GM19193 (cell line): ENCODE data around the gene GRAMD1C.

ENCODE experiments used
- POLR2A ChIP-seq: IDR thresholded peaks from 4 replicates; pipeline ENCODE4 v1.6.1; 2011; ENCODE audit not compliant: insufficient read depth, insufficient read length; ENCODE audit errors: extremely low read depth

Gene GRAMD1C

DNA sequence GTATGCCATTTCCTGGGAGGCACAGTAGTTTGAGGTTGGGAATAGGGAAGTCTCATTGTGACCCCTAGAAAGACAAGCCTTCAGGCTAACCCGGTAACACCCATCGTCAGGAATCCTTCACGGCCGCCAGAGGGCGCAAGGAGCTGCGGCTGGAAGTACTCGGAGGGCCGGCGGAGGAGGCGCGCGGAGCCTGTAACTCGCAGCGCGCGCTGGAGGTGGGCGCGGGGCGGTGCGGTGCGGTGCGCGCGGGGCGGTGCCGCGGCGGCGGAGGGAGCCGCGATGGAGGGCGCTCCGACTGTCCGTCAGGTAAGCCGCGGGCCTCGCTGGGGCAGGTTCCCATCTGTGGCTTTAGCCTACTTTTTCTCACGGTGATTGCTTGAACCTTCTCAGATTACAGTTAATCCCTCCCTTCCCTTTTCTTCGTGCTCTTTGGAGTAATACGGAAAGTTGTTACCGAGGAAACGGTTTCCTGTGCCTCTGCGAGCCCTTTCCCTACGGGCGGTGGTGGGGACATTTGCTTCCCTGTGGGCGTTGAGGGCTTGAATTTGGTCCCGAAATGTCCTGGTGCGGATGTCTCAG, at the start of gene GRAMD1C:
TSS of gene GRAMD1C (plus strand) at position 158 of the 579 bp plus-strand sequence. CDS start at position 280, 122 bp downstream.
- no peak for TF ChIP-seq POLR2A

DNA sequence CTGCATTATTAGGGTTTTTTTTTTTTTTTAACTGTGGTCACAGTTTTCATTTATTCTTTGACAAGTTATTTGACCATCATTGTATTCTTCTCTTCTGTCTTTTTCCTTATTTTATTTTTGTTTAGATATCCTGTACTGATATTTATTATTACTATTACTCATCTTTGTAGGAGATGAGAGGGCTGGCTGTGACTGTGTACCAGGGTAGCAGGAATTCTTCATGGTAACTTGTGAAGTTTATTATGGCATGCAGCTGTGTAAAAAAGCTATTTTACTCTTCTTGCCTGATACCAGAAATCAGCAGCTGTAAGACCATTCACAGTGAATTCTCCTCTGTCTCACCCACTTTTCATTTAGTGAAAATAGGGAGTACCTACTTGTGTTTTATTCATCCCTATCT, 47.2 kb upstream of the GRAMD1C start:
- no peak for TF ChIP-seq POLR2A

DNA sequence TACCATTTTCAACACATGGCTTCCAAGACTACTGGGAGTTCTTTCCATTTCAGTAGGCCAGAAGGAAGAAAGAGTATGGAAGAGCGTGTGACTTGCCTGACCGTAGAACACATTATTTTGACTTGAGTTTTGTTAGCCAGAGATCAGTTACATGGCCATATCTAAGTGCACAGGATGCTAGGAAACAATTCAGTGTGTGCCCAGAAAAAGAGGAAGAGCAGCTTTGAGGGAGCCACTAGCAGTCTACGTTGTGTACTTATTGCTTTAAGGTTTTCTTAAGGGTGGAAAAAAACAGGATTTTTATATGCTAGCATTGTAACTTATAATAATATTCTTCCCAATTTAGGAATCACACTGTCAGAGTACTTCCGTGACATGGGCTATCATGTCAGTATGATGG, 44.1 kb upstream of the GRAMD1C start:
- TF ChIP-seq POLR2A, result no peak

DNA sequence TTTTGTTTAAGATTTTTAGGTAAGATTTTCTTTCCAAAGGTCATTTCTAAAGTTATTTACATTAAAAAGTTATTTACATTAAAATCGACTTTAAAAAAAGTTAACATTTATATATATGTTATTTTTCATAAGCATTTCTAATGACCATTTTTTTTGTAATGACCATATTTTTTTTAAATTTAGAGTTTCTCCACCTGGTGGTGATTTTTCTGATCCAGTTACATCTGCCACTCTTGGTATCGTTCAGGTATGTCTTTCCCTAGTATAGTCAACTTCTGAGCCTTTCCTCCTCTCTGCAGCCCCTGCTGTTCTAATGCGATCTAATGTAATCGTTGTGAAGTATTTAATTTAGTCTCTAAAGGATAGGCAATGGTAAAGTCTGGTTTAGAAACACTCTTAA, 42.9 kb upstream of the GRAMD1C start:
- no peak for TF ChIP-seq POLR2A

DNA sequence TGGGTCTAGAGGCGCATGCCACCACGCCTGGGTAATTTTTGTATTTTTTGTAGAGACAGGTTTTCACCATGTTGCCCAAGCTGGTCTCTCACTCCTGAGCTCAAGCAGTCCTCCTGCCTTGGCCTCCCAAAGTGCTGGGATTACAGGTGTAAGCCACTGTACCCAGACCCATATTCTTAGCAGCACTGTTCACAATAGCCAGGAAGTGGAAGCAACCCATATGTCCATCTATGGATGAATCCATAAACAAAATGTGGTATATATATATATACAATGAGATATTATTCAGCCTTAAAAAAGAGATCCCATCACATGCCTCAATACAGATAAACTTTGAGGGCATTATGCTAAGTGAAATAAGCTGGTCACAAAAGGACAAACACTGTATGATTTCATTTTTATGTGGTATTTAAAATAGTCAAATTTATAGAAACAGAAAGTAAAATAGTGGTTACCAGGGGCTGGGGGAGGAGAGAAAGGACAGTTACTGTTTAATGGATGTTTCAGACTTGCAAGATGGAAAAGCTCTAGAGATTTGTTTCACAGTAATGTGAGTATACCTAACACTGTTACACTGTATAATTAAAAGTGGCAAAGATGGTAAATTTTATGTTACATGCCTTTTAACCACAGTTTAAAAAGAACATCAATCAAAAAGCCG, 35.7 kb upstream of the GRAMD1C start:
- no peak for TF ChIP-seq POLR2A

DNA sequence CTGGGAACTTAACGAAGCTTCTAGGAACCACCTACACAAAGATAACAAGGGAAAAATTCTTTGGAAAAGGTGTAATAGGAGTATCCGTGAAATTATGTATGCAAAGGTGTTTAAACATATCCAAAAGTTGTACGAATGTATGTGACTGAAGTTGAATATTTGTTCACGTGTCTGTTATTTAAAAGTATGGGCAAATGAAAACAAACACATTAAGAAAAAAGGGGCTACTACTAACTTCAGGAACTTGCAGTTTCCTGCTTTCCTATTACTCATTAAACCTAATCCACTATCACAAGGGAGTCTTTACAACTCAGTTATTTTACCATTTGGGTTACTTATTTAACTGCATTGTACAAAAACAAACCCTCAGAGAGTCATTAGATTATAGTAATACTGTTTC, 33.9 kb upstream of the GRAMD1C start:
- TF ChIP-seq POLR2A, result no peak

DNA sequence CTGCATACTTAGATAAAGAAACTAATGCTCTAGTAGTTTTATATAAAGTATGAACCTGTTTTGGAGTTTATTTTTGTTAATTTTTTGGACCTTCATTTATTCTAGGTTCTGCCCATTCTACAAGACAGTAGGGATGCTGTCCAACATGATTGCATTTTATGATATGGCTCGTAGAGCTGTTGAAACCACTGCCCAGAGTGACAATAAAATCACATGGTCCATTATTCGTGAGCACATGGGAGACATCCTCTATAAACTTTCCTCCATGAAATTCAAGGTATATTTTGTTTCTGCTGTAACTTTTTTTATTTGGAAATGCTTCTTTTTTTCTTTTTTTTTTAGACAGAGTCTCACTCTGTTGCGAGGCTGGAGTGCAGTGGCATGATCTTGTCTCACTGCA, 33.3 kb upstream of the GRAMD1C start:
- no peak for TF ChIP-seq POLR2A

DNA sequence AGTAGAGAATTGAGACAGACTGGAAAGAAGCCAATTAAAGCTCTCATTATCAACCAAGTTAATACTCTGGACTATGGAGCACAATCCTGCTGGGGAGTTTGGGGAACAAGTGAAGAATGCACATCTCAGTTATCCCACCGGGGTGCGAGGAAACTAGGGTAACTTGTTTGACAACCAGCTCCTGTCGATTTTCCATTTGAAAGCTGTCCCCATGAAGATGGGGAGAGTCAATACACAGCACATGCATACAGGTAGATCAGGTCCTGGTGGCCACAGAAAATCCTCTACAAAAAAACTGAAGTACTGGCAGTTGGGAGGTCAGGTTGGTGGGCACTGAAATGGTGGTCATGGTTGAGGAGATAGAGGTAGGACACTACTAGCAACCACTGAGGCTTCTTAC, 25.7 kb upstream of the GRAMD1C start:
- no peak for TF ChIP-seq POLR2A

DNA sequence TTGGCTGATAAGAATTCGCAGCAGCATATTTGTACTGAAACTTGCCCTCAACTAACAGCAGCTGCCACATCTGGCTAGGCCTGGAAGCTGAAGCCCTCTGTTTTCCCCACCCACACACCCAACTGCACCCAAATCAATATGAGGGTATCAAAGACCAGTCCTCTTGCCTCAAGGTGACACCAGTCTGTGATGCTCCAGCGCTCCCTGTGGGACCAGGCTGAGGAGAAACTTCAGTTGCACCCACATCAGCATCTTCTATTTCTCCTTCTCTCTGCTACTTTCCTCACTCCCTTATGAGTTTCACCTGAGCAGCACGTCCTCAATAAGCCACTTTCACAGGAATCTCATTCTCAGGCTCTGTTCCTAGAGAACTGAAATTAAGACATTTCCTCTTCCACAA, 18.7 kb upstream of the GRAMD1C start:
- TF ChIP-seq POLR2A, result no peak

DNA sequence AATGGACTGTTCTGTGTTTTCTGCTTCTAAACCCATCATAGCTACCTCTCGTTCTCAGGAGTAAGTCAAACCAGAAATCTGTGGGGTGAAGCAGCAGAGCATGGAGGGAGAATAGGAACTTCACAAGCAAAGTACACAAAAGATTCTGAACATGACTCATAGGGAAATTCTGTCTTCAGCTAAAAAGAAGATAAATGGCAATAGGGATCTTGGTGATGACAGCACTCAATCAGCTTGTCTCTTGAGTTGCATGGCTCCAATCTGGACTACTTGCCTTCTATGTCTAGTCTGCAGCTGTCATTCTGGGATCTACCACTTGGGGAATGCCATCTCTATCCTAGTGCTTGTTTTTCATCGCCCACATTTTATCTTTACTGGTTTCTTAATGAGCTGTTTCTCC, 13.5 kb upstream of the GRAMD1C start:
- TF ChIP-seq POLR2A, result no peak

DNA sequence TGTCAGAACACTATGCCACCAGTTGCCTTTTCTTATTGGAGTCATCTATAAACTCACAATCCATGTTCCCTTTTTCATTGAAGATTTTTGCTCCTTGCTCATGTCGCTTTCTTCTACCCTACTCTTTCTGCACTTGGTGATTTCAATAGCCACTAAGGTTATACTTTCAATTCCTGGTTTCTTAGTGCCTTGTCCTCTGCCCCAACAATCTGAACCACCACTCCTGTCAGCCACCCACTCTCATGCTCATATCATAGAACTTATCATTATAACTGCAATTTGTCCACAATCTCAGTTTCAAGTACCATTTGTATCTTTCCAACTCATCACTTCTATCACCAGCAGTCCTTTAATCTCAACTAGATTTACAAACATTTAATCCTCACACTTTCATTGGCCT, 10.0 kb upstream of the GRAMD1C start:
- no peak for TF ChIP-seq POLR2A

DNA sequence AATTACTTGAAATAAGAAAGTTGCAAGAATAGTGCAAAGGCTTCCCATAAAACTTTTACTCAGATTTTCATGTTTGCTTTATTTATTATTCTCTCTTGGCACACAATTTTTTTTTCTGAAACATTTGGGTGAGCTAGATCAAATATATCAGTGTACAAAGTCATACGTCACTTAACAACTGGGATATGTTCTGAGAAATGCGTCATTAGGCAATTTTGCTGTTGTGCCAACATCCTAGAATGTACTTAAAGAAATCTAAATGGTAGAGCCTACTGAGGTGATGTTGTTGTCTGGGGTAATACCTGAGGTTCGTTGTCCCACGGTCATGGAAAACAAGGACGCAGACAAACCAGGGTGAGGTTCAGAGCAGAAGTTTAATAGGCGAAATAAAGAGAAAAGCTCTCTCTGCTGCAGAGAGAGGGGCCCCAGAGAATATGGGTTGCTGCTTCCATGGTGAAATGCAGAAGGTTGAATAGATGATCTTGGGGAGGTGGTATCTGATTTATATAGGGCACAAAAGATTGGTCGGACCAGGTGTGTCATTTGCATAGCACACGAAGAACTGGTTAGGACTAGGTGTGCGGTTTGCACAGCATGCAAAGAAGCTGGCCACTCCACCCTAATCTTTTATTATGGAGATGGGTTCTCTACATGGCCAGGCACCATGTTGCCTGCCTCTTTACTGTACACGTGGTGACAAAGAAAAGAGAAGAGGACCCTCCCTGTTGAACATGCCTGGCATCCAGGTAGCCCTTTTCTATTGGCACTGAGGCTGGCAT, 8.8 kb upstream of the GRAMD1C start:
- no peak for TF ChIP-seq POLR2A

DNA sequence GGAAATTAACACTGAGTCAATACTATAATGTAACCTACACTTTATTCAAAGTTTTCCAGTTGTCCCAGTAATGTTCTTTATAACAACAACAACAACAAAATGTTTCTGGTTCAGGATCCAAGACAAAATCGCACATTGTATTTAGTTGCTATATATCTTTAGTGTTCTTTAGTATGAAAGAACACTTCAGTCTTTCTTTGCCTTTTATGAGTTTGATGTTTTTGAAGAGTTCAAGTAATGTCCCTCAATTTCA, 7.6 kb upstream of the GRAMD1C start:
- no peak for TF ChIP-seq POLR2A

DNA sequence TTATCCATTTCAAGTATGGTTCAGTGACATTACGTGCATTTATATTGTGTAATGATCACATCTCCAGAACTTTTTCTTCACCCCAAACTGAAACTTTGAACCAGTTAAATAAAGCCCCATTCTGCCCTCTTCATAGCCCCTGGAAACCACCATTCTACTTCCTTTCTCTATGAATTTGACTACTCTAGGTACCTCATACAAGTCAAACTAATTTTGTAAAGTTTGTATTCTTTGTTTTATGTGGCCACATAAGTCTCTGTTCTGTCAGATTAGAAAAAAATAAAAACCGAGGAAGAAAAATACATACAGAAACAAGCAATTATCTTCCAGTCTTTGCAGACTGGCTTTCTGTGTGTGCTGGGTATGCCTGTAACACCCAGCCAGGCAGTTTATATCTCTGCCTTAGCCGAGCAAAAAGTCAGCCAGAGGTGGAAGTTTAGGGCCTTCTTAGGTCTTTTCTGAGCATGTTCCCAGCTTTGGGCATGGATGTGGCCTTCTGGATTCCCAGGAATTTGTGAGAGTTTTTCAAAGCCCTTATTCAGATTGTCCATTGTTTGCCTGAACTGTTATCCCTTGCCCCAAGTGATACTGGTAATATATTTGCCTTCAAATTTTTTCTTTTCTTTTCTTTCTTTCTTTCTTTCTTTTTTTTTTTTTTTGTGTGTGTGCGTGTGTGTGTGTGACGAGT, 6.0 kb upstream of the GRAMD1C start:
- TF ChIP-seq POLR2A, result no peak

DNA sequence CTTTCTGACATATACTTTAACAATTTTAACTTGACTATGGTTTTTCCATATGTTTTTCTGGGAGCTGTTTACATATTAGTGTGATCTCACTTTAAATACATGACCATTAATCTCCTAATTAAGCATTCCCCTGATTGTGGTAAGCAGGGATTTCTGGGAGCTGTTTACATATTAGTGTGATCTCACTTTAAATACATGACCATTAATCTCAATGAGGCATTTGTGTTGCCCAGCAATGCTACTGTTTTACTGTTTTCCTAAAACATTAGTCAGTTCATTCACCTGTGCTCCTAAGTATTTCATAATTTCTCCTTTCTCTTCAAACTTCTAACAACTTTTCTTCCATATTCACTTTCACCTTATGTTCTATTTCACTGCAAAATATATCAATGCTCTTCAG, 3.6 kb upstream of the GRAMD1C start:
- TF ChIP-seq POLR2A, result no peak

DNA sequence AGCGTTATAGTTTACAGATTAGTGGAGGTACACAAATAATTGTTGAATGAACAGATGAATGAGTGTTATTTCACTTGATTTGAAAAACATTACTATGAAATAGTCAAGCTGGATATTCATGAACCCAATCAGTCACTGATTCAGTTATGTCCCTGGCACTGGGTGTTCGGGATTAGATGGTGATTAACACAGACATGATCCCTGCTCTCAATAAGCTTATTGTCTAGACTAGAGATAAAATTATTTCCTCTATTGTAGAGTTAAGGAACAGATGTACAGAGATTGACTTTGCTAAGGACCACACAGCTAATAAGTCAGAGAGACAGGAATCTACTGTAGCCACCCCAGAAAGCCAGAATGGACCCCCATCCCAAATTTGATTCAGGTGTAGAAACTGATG, 963 bp downstream of the GRAMD1C start:
- no peak for TF ChIP-seq POLR2A
